Gastrocnemius medialis (tissue), 4 donors: ENCODE data around the gene CDK9.

Experiments used
- CTCF ChIP-seq, 5 experiments: fragments of 450-650 bp in 3 of 5; fragments of 200-600 bp in 2 of 5; sonication (generic) in 2 of 5; IDR thresholded peaks in 4 of 5; conservative IDR thresholded peaks in 1 of 5; 1 replicate in 4 of 5; 2 replicates in 1 of 5; pipeline ENCODE4 v1.5.1; 2016 to 2019; ENCODE audit warnings: antibody characterized with exemption in 5 of 5, mild to moderate bottlenecking in 3 of 5, moderate library complexity in 3 of 5
- POLR2A ChIP-seq, 2 donors: fragments of 450-650 bp; IDR thresholded peaks; one replicate each; pipeline ENCODE4 v1.6.1; 2017; ENCODE audit warnings: antibody characterized with exemption in 2 of 2, mild to moderate bottlenecking in 2 of 2, moderate library complexity in 2 of 2

DNA sequence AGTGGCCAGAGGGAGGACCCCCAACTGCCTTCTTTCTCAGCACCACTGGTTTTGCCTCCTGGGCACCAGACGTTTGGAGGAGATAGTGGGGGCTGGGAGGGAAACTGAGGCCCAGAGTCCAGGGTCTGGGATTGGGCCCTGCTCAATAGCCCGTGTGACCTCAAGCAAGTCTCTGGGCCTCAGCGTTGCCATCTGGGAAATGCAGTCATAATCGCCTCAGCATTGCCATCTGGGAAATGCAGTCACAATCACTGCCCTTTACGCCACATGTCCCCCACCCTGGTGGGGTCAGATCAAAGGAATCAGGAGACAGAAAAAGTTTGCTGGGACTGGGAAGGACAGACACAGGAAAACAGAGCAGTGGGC is 8.9 kb upstream of the CDK9 start:
- no peak for TF ChIP-seq CTCF (IDR thresholded peaks at IDR 0.05 in 4 of 5, conservative IDR thresholded peaks at IDR 0.05 in 1 of 5)
- no peak for TF ChIP-seq POLR2A (IDR thresholded peaks at IDR 0.05)
